CD14-positive monocyte (primary cell): ENCODE data around the gene SCNN1B. TPM values are rescaled to one million over a fixed set of nuclear protein-coding genes. Genes with fewer than 3 reads are reported as not detected.

Experiments used
- DNase-seq, 3 donors: peaks; one replicate each; pipeline ENCODE4 v3.0.0-alpha.2; 2011 to 2022
- H2AFZ ChIP-seq: 2 replicates; pipeline ENCODE4 v1.6.0; 2012; ENCODE audit warnings: mild to moderate bottlenecking, low read depth, low read length, inconsistent platforms; ENCODE audit not compliant: insufficient read depth, poor library complexity, severe bottlenecking
- H3K27ac ChIP-seq, 2 donors: 1 replicate in 1 of 2; 2 replicates in 1 of 2; pipeline ENCODE4 v1.5.1; 2012 to 2013; ENCODE audit warnings: low read length in 2 of 2, control low read depth in 1 of 2, inconsistent platforms in 1 of 2, low read depth in 1 of 2, mild to moderate bottlenecking in 1 of 2
- H3K27me3 ChIP-seq, 2 donors: one replicate each; pipeline versions ENCODE4 v1.6.0 to v1.6.1; 2011 to 2013; ENCODE audit warnings: low read length in 2 of 2; ENCODE audit not compliant: control insufficient read depth in 2 of 2, insufficient read depth in 2 of 2
- H3K36me3 ChIP-seq, 2 donors: replicated peaks in 1 of 2; 1 replicate in 1 of 2; 2 replicates in 1 of 2; pipeline versions ENCODE4 v1.5.1 to v1.6.1; 2012 to 2013; ENCODE audit warnings: low read length in 2 of 2, control low read depth in 1 of 2, inconsistent platforms in 1 of 2, mild to moderate bottlenecking in 1 of 2; ENCODE audit not compliant: insufficient read depth in 2 of 2, control insufficient read depth in 1 of 2
- H3K4me1 ChIP-seq, 2 donors: 1 replicate in 1 of 2; 2 replicates in 1 of 2; pipeline versions ENCODE4 v1.5.1 to v1.6.1; 2012 to 2013; ENCODE audit warnings: low read length in 2 of 2, control low read depth in 1 of 2, inconsistent platforms in 1 of 2, mild to moderate bottlenecking in 1 of 2, moderate library complexity in 1 of 2; ENCODE audit not compliant: insufficient read depth in 2 of 2, control insufficient read depth in 1 of 2
- H3K4me2 ChIP-seq: replicated peaks from 2 replicates; pipeline ENCODE3; 2012; ENCODE audit warnings: low read length, moderate library complexity, mild to moderate bottlenecking; ENCODE audit not compliant: poor library complexity, severe bottlenecking; ENCODE audit errors: extremely low read depth
- H3K4me3 ChIP-seq, 3 experiments: fragments of 200-600 bp in 1 of 3; sonication (generic) in 1 of 3; replicated peaks in 1 of 3; 1 replicate in 2 of 3; 2 replicates in 1 of 3; pipeline ENCODE4 v1.5.1; 2011 to 2013; ENCODE audit warnings: low read length in 3 of 3, mild to moderate bottlenecking in 3 of 3, control low read depth in 2 of 3, low read depth in 2 of 3, inconsistent platforms in 1 of 3, moderate library complexity in 1 of 3
- H3K79me2 ChIP-seq: 2 replicates; pipeline ENCODE4 v1.6.0; 2012; ENCODE audit warnings: mild to moderate bottlenecking, control low read depth, inconsistent platforms, low read length, moderate library complexity; ENCODE audit not compliant: insufficient read depth
- H3K9ac ChIP-seq: 2 replicates; pipeline ENCODE4 v1.6.0; 2017; ENCODE audit warnings: low read length, mild to moderate bottlenecking; ENCODE audit not compliant: insufficient read depth, poor library complexity, severe bottlenecking
- H3K9me3 ChIP-seq, 2 donors: replicated peaks in 1 of 2; 1 replicate in 1 of 2; 2 replicates in 1 of 2; pipeline versions ENCODE4 v1.5.1 to v1.6.1; 2012 to 2013; ENCODE audit warnings: low read length in 2 of 2, control low read depth in 1 of 2; ENCODE audit not compliant: control insufficient read depth in 1 of 2, insufficient read depth in 1 of 2
- H4K20me1 ChIP-seq: 2 replicates; pipeline ENCODE4 v1.6.0; 2012; ENCODE audit warnings: mild to moderate bottlenecking, low read length, control low read depth, moderate library complexity; ENCODE audit not compliant: insufficient read depth
- H3K27ac Mint-ChIP-seq, 7 donors: one replicate each; pipeline ENCODE4 v1.8.0; 2020; ENCODE audit warnings: mild to moderate bottlenecking in 7 of 7, mixed read lengths in 7 of 7, moderate library complexity in 6 of 7, inconsistent platforms in 2 of 7
- H3K27me3 Mint-ChIP-seq, 3 donors: one replicate each; pipeline ENCODE4 v1.8.0; 2021 to 2022; ENCODE audit warnings: low read depth in 3 of 3, mild to moderate bottlenecking in 3 of 3, mixed read lengths in 3 of 3, moderate library complexity in 3 of 3, inconsistent platforms in 1 of 3
- H3K36me3 Mint-ChIP-seq, 2 donors: one replicate each; pipeline ENCODE4 v1.8.0; 2020; ENCODE audit warnings: mixed read lengths in 2 of 2, inconsistent platforms in 1 of 2, mild to moderate bottlenecking in 1 of 2
- H3K4me1 Mint-ChIP-seq: one replicate; pipeline ENCODE4 v1.8.0; 2020; ENCODE audit warnings: mild to moderate bottlenecking, mixed read lengths
- H3K4me3 Mint-ChIP-seq, 2 donors: one replicate each; pipeline ENCODE4 v1.8.0; 2020; ENCODE audit warnings: mild to moderate bottlenecking in 2 of 2, mixed read lengths in 2 of 2, moderate library complexity in 1 of 2
- H3K9me3 Mint-ChIP-seq, 7 donors: one replicate each; pipeline ENCODE4 v1.8.0; 2020 to 2022; ENCODE audit warnings: mixed read lengths in 7 of 7, mild to moderate bottlenecking in 6 of 7, moderate library complexity in 6 of 7, inconsistent platforms in 2 of 7
- WGBS: methylation state at CpG from one replicate; pipeline ENCODE4 v1.1.5; 2013; ENCODE audit warnings: missing lambda C conversion rate; ENCODE audit not compliant: insufficient coverage; 5-methylcytosine and 5-hydroxymethylcytosine counted together
- intact Hi-C, 2 donors: fragments of 100-400 bp; cut with micrococcal nuclease; formaldehyde crosslinking; loops; one replicate each; pipeline versions ENCODE4 v1.15.0 to v1.15.1; 2023
- polyA plus RNA-seq, 3 donors: library from polyadenylated mRNA; depleted of rRNA in 1 of 3; unstranded in 2 of 3; stranded (reverse) in 1 of 3; fragments of 300-500 nt in 2 of 3; fragments of >200 nt in 1 of 3; fragmentation: Illumina TruSeq in 2 of 3; gene quantifications; 1 replicate in 2 of 3; 2 replicates in 1 of 3; pipeline ENCODE4 v1.2.3, GENCODE V29; 2012 to 2021
- TF ChIP-seq, protein P1 (sequence below): fragments of 200-600 bp; IDR thresholded peaks from one replicate; pipeline ENCODE4 v1.8.0; 2022; ENCODE audit warnings: antibody characterized with exemption, mild to moderate bottlenecking

SCNN1B gene
- polyA plus RNA-seq, 3 donors, result not detected

DNA sequence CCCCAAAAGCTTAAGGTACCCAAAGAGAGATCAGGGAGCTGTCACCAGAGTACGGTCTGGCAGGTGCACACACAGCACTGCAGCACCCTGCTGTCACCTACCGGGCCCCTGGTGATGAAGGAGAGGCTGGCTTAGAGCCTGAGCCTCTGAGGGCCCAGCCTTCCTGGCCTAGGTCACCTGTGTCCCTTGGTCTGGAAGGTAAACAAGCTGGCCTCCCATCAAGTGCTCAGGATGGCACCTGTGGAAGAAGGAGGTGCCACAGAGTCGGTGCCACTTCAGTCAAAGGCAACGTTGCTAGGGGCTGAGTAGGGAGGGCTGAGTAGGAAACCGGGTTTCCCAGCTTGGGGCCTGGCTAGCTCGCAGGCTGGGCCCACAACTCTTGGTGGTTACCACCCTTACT is 80.2 kb downstream of the SCNN1B start:
- intact Hi-C loops, result no loop called here
- H3K9ac ChIP-seq, result no peak overlapping the region
- peaks cover 0 to under 1% of the 10 kb centered on the region in 2 donors for H3K36me3 Mint-ChIP-seq

DNA sequence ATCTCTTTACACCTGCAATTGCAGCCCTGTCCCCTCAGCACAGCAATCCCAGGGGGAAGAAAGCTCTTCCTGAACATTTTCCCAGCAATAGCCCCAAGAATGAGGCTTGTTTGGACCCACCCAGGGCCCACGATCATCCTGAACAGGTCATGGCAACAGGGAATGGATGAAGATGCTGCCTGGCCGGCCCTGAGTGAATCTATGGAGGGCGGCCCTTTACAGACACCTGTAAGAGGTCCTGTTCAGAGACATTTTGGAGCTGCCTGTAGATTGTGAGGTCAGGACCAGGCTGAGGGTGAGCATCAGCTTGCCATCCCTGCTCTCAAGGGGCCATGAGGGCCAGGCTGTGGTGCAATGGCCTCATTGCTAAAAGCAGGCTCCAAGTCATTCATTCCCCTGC is 81.8 kb downstream of the SCNN1B start:
- no peaks in the 10 kb centered on the region for H3K9me3 ChIP-seq
- Mint-ChIP-seq H3K27me3 (peaks cover 0 to 2% (median 1%) of the 10 kb centered on the region in 3 donors), H3K4me3 (no peak overlapping the region), H3K36me3 (peaks cover 6 to 16% of the 10 kb centered on the region in 2 donors), H3K27ac (peak overlapping the region in 2 of 7 donors; percentile 27 to 48), H3K4me1 (no peaks in the 10 kb centered on the region), H3K9me3 (no peaks in the 10 kb centered on the region)
- H3K4me2 ChIP-seq, result no peak overlapping the region
- TF ChIP-seq, protein P1, sequence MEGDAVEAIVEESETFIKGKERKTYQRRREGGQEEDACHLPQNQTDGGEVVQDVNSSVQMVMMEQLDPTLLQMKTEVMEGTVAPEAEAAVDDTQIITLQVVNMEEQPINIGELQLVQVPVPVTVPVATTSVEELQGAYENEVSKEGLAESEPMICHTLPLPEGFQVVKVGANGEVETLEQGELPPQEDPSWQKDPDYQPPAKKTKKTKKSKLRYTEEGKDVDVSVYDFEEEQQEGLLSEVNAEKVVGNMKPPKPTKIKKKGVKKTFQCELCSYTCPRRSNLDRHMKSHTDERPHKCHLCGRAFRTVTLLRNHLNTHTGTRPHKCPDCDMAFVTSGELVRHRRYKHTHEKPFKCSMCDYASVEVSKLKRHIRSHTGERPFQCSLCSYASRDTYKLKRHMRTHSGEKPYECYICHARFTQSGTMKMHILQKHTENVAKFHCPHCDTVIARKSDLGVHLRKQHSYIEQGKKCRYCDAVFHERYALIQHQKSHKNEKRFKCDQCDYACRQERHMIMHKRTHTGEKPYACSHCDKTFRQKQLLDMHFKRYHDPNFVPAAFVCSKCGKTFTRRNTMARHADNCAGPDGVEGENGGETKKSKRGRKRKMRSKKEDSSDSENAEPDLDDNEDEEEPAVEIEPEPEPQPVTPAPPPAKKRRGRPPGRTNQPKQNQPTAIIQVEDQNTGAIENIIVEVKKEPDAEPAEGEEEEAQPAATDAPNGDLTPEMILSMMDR, result no peak
- H3K4me1 ChIP-seq, result no peaks in the 10 kb centered on the region
- intact Hi-C loops, result no loop called here
- no peak overlapping the region for H3K27ac ChIP-seq
- no peaks in the 10 kb centered on the region for H4K20me1 ChIP-seq
- no peak overlapping the region for H3K4me3 ChIP-seq
- 93% methylated on average over 3 of the region's 3 CpGs for whole genome bisulfite sequencing
- H2AFZ ChIP-seq, result no peak overlapping the region
- no peak for DNase-seq
- no peaks in the 10 kb centered on the region for H3K79me2 ChIP-seq
- no peak overlapping the region for H3K9ac ChIP-seq
- peaks cover 4 to 17% of the 10 kb centered on the region in 2 donors for H3K36me3 ChIP-seq
- H3K27me3 ChIP-seq, result no peaks in the 10 kb centered on the region

More for the DNA sequence above, 80.2 kb downstream of the SCNN1B start:
- H4K20me1 ChIP-seq, result no peaks in the 10 kb centered on the region
- Mint-ChIP-seq H3K27ac (no peak overlapping the region), H3K4me3 (no peak overlapping the region), H3K27me3 (peaks cover 0 to 3% (median 2%) of the 10 kb centered on the region in 3 donors), H3K9me3 (peaks cover 0 to 1% (median 0%) of the 10 kb centered on the region in 7 donors), H3K4me1 (no peaks in the 10 kb centered on the region)
- H3K4me1 ChIP-seq, result no peaks in the 10 kb centered on the region
- no peaks in the 10 kb centered on the region for H3K27me3 ChIP-seq
- 95% methylated on average over 4 of the region's 6 CpGs for WGBS
- H3K9me3 ChIP-seq, result no peaks in the 10 kb centered on the region
- no peak overlapping the region for H3K4me3 ChIP-seq
- H2AFZ ChIP-seq, result no peak overlapping the region
- TF ChIP-seq, protein P1, result no peak
- no peak overlapping the region for H3K27ac ChIP-seq
- no peak overlapping the region for H3K4me2 ChIP-seq
- peaks cover 0 to under 1% of the 10 kb centered on the region in 2 donors for H3K36me3 ChIP-seq
- H3K79me2 ChIP-seq, result no peaks in the 10 kb centered on the region
- DNase-seq, result no peak
